ENCODE measurements around the gene NTN1. TPM values are rescaled to one million over a fixed set of nuclear protein-coding genes. Genes with fewer than 3 reads are reported as not detected.

Gene NTN1
- total and polyA plus RNA-seq, 12 donors, result 0.12 to 0.84 (median 0.28) TPM

DNA sequence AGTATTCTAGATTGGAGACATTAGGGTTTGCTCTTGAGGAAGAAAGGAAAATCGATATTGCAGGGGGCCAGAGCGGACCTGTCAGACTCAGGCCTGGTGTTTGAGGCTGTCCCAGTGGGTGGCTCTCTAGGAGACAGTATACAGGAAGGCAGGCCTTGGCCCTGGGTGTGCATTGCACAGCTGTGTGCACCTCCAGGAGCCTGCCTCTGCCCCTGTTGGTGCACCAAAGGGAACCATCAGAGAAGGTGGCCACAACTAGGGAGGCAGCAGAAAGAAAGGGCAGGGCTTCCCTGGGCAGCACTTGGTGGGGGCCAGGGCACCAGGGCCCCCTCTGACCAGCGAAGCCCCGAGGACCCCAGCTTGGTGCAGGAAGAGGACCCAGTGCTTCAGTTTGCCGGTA is 188.0 kb downstream of the NTN1 start:
- H3K36me3 ChIP-seq (replicated peaks in 1 of 2), result no peaks in the 10 kb centered on the region
- intact Hi-C loops (cut with DNase I), result no loop called here
- no peak for TF ChIP-seq POLR2A (IDR thresholded peaks at IDR 0.05)
- TF ChIP-seq, protein P1, sequence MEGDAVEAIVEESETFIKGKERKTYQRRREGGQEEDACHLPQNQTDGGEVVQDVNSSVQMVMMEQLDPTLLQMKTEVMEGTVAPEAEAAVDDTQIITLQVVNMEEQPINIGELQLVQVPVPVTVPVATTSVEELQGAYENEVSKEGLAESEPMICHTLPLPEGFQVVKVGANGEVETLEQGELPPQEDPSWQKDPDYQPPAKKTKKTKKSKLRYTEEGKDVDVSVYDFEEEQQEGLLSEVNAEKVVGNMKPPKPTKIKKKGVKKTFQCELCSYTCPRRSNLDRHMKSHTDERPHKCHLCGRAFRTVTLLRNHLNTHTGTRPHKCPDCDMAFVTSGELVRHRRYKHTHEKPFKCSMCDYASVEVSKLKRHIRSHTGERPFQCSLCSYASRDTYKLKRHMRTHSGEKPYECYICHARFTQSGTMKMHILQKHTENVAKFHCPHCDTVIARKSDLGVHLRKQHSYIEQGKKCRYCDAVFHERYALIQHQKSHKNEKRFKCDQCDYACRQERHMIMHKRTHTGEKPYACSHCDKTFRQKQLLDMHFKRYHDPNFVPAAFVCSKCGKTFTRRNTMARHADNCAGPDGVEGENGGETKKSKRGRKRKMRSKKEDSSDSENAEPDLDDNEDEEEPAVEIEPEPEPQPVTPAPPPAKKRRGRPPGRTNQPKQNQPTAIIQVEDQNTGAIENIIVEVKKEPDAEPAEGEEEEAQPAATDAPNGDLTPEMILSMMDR (IDR thresholded peaks at IDR 0.05), result no peak
- H3K27ac ChIP-seq, result no peak overlapping the region
- no peak overlapping the region for H3K4me3 ChIP-seq
- DNase-seq, result no peak
- no peaks in the 10 kb centered on the region for H3K9me3 ChIP-seq (replicated peaks in 1 of 3)
- no peaks in the 10 kb centered on the region for H3K27me3 ChIP-seq
- WGBS, 4 donors, result 68 to 91% (median 88%) methylated on average over 2 to 5 of the region's 5 CpGs
- H3K4me1 ChIP-seq (replicated peaks in 1 of 2), result peaks cover 0 to 10% of the 10 kb centered on the region in 2 donors

DNA sequence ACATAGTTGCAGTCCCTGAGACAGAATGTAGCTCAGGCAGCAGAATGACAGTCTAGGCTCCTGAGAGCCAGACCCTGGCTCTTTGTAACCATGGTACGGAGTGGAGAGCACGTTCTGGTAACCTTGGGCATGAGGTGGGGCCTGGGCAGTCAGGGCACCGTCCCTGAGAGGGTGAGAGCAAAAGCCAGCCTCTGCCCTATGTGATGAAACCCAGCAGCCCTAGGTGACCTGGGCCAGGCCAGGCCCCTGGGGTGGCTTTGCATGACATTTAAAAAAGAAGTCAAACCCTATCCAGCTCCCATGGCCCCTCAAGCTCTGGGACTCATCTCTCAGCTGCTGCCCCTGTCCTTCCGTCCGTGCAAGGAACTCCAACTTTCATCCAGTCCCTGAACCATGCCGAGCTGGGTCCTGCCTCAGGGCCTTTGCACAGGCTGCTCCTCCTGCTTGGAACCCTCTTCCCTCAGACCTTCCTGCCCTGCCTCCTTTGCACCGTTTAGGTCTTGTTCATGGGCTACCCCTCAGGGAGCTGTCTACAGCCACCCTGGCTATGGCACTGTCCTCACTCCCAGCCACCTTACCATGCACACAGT is 188.6 kb downstream of the NTN1 start:
- DNase-seq, result no peak
- TF ChIP-seq, protein P1 (IDR thresholded peaks at IDR 0.05), result no peak
- TF ChIP-seq POLR2A (IDR thresholded peaks at IDR 0.05), result no peak
- Histone ChIP-seq H3K27ac (no peak overlapping the region), H3K36me3 (replicated peaks in 1 of 2) (no peaks in the 10 kb centered on the region), H3K4me1 (replicated peaks in 1 of 2) (peaks cover 0 to 10% of the 10 kb centered on the region in 2 donors), H3K4me3 (no peak overlapping the region), H3K27me3 (no peaks in the 10 kb centered on the region), H3K9me3 (replicated peaks in 1 of 3) (no peaks in the 10 kb centered on the region)
- WGBS, 4 donors, result 72 to 84% (median 76%) methylated on average over 7 of the region's 7 CpGs
- intact Hi-C loops (cut with DNase I), result no loop called here

DNA sequence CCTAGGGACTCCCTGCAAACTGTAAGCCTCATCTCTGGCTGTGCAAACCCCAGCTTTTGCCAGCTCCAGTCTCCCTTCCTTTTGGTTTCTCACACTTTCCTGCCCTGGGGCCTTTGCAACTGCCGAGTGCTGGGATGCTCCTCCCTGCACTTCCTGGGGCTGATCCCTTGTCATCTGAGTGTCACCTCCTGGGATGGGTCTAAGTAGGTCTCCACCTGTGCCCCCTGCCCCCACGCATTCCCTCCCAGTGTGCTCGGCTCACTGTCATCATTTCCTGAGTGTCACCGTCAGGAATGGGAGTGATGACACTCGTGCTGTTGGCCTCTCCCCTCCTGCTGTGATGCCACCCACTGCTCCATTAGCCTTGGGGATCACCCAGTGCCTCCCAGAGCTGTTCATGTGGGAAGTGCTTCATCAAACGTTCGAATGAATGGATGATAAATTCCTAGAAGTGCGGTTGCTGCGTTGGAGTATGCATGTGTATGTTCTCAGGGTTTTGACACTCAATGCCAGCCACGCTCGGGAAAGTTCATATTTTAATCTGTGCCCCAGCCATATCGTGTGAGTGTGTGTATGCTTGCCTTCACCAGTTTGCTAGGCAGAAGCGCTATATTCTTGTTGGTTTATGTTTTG is 189.9 kb downstream of the NTN1 start:
- WGBS, 4 donors, result 68 to 75% (median 71%) methylated on average over 13 of the region's 13 CpGs
- no peak overlapping the region for H3K4me3 ChIP-seq
- peaks cover 0 to 8% (median 0%) of the 10 kb centered on the region in 3 donors for H3K9me3 ChIP-seq (replicated peaks in 1 of 3)
- H3K36me3 ChIP-seq (replicated peaks in 1 of 2), result no peaks in the 10 kb centered on the region
- H3K4me1 ChIP-seq (replicated peaks in 1 of 2), result peaks cover 0 to 9% of the 10 kb centered on the region in 2 donors
- intact Hi-C loops (cut with DNase I), result no loop called here
- no peak for DNase-seq
- no peaks in the 10 kb centered on the region for H3K27me3 ChIP-seq
- no peak for TF ChIP-seq POLR2A (IDR thresholded peaks at IDR 0.05)
- TF ChIP-seq, protein P1 (IDR thresholded peaks at IDR 0.05), result no peak
- no peak overlapping the region for H3K27ac ChIP-seq

DNA sequence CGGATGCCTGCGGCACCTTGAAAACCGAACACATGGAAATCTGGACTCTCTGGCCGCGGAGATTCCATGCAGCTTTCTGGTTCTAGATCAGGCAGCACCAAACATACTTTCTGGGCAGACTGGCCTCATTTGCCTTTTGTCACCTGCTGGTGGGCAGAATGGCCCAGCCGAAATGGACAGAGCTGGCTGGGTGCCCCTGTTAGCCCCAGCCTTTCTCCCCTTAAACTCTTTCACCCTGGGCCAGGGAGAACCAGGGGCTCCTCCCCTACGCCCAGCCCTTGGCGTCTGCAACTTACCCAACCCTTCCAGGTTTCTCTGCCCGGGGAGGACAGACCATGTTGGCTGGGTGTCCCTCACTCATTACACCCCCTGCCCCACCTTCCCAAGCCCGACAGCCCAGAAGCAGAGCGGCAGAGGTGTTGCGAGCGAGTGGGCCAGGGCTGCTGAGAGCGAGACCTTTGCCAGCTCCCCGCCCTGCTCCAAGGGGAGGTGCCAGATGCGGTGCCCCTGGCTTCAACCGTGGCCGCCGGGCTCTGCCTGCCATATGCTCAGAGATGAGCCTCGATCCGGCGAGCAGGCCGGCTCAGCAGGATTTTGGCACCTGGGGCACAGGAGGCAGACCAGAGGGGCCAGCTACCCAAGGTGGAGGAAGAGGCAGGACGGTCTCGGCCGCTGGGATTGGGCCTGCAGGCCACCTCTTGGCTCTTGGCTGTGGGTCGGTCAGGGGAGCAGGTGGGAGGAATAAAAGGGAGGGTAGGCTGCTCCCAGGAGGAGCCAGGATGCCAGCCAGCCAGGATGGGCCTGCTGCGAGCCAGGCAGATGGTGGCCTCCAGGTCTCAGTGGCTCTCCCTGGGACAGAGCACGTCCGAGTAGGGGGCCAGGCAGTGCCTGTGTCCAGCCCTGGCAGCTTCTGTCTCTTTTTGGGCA is 191.3 kb downstream of the NTN1 start:
- TF ChIP-seq, protein P1 (IDR thresholded peaks at IDR 0.05), result no peak
- TF ChIP-seq POLR2A (IDR thresholded peaks at IDR 0.05), result no peak
- Histone ChIP-seq H3K36me3 (replicated peaks in 1 of 2) (no peaks in the 10 kb centered on the region), H3K27ac (no peak overlapping the region), H3K4me1 (replicated peaks in 1 of 2) (no peaks in the 10 kb centered on the region), H3K27me3 (no peaks in the 10 kb centered on the region), H3K9me3 (replicated peaks in 1 of 3) (peaks cover 0 to 8% (median 0%) of the 10 kb centered on the region in 3 donors), H3K4me3 (no peak overlapping the region)
- intact Hi-C loops (cut with DNase I), result no loop called here
- no peak for DNase-seq
- WGBS, 4 donors, result 85 to 96% (median 91%) methylated on average over 12 to 30 of the region's 30 CpGs

Data from adrenal gland (tissue), 12 donors.